Mucosa of stomach (tissue), 1 donor: ENCODE results near the gene DLEC1.
"Not testable (repeated sequence)": the region's sequence is repeated elsewhere in the genome, so short reads cannot be mapped to it uniquely, and the experiment has no call there.

ENCODE experiments used
- H3K27me3 ChIP-seq: one replicate; pipeline ENCODE4 v1.7.0; 2013; ENCODE audit warnings: mild to moderate bottlenecking, low read length; ENCODE audit not compliant: control insufficient read depth, insufficient read depth
- H3K36me3 ChIP-seq: one replicate; pipeline ENCODE4 v1.7.0; 2013; ENCODE audit warnings: low read length; ENCODE audit not compliant: control insufficient read depth, insufficient read depth
- H3K4me1 ChIP-seq: one replicate; pipeline ENCODE4 v1.7.0; 2013; ENCODE audit warnings: mild to moderate bottlenecking, low read length; ENCODE audit not compliant: control insufficient read depth, insufficient read depth
- H3K4me3 ChIP-seq: one replicate; pipeline ENCODE4 v1.7.0; 2013; ENCODE audit warnings: low read length
- H3K9ac ChIP-seq: one replicate; pipeline ENCODE4 v1.7.0; 2013; ENCODE audit warnings: mild to moderate bottlenecking, low read length, moderate library complexity
- H3K9me3 ChIP-seq: one replicate; pipeline ENCODE4 v1.7.0; 2013; ENCODE audit warnings: mild to moderate bottlenecking, low read length, moderate library complexity; ENCODE audit not compliant: control insufficient read depth
- donor health status: Pancreatic carcinoma.

The DLEC1 gene

DNA sequence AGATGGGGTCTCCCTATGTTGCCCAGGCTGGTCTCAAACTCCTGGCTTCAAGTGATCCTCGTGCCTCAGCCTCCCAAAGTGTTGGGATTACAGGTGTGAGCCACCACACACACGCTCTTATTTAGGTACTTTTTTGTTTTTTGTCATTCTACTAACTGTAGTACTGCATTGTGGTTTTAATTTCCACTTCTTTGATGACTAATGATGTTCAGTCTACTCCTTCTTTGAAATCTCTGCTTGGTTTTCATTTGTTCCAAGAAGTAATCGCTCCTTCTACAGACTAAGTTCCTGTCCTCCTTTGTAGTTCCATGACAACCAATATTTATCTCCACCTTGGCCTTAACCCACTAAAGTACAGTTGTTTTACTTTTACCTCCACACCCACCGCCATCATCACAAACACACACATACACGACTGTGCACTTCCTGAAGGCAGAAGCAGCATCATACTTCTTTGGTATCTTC, 529 bp upstream of the DLEC1 start:
- Histone ChIP-seq H3K4me3 (no peak overlapping the region), H3K9me3 (no peaks in the 10 kb centered on the region), H3K36me3 (no peaks in the 10 kb centered on the region), H3K4me1 (peaks cover 14% of the 10 kb centered on the region), H3K27me3 (no peaks in the 10 kb centered on the region), H3K9ac (no peak overlapping the region)

DNA sequence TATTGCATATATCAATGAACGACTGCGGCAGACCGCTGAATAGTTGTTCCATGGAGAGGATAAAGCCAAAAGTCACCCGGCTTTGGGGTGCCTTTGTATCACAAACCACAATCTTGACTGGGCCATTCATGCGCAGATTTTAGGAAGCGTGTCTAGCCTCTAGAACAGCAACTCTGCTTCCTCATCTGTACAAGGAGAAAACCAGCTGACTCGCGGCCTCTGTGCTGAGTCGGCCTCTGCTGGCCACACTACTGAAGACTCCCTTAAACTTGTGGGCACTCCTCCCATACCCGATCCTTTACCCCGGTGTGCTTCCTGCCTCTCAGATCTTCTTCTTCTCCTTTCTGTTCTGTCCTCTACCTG, 872 bp downstream of the DLEC1 start:
- Histone ChIP-seq H3K27me3 (no peaks in the 10 kb centered on the region), H3K4me3 (no peak overlapping the region), H3K4me1 (peaks cover 14% of the 10 kb centered on the region), H3K9me3 (no peaks in the 10 kb centered on the region), H3K9ac (no peak overlapping the region), H3K36me3 (no peaks in the 10 kb centered on the region)

DNA sequence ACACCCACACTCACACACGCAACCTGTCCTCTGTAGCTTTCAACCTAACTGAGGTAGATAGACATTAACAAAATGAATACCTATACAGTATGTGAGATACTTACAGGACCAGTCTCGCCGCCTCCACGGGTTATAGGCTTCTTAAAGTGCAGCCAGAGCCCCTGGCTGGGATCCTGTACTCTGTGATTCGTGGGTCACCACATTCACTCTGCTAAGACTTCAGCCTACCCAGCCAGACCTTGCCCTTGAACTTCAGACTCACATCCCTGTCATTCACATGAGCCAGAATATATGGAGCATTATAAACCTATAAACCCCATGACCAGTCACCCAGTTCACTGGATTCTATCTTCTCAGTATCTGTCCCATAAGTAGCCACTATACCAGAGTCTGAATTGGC, 1.4 kb downstream of the DLEC1 start:
- no peaks in the 10 kb centered on the region for H3K27me3 ChIP-seq
- no peak overlapping the region for H3K4me3 ChIP-seq
- no peaks in the 10 kb centered on the region for H3K36me3 ChIP-seq
- H3K4me1 ChIP-seq = peaks cover 14% of the 10 kb centered on the region
- no peak overlapping the region for H3K9ac ChIP-seq
- H3K9me3 ChIP-seq = no peaks in the 10 kb centered on the region

DNA sequence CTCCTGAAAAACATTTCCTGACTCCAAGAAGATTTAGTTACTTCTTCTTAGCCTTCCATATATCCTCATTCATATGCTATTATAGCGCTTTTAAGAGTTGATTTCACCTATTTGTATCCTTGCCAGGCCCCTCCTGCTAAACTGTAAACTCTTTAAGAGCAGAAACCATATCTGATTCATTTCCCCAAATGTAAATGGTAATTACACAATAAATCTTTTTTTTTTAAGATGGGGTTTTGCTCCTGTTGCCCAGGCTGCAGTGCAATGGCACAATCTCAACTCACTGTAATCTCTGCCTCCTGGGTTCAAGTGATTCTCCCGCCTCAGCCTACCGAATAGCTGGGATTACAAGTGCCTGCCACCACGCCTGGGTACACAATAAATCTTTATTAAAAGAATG, 4.5 kb downstream of the DLEC1 start:
- H3K36me3 ChIP-seq = no peaks in the 10 kb centered on the region
- no peak overlapping the region for H3K9ac ChIP-seq
- no peaks in the 10 kb centered on the region for H3K27me3 ChIP-seq
- H3K9me3 ChIP-seq = no peaks in the 10 kb centered on the region
- no peak overlapping the region for H3K4me3 ChIP-seq
- H3K4me1 ChIP-seq = peaks cover 14% of the 10 kb centered on the region

DNA sequence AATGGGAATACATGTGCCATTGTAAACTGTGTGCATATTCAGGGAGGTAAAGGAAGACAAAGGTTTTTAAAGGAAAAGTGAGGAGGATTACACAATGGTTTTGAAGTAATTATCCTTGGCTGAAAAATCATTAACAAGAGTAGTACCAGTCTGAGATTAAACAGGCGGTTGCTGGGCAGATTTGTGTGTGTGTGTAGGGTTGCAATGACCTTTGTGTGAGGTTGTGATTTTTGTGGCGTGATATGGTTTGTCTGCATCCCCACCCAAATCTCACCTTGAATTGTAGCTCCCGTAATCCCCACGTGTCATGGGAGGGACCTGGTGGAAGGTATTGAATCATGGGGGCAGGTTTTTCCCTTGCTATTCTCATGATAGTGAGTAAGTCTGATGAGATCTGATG, 7.0 kb downstream of the DLEC1 start:
- Histone ChIP-seq H3K36me3 (no peaks in the 10 kb centered on the region), H3K27me3 (no peaks in the 10 kb centered on the region), H3K4me3 (no peak overlapping the region), H3K9ac (no peak overlapping the region), H3K4me1 (no peaks in the 10 kb centered on the region), H3K9me3 (no peaks in the 10 kb centered on the region)

DNA sequence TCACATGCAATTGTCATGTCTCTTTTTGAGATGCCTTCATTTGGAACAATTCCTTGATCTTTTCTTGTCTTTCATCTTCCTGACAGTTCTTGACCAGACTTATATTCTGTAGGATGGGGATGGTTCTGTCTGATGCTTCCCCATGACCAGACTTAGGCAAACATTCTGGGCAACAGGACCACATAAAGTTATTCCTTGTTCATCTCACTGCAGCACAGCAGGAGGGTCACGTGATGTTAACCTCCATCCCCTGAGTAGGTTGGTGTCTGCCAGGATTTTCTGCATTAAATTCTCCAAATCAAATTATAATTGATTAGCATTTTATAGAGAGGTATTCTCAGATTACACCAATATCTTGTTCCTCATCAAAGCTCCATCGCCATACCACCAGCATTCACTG, 7.8 kb downstream of the DLEC1 start:
- Histone ChIP-seq H3K4me1 (no peaks in the 10 kb centered on the region), H3K27me3 (no peaks in the 10 kb centered on the region), H3K4me3 (no peak overlapping the region), H3K36me3 (no peaks in the 10 kb centered on the region), H3K9me3 (no peaks in the 10 kb centered on the region), H3K9ac (no peak overlapping the region)

DNA sequence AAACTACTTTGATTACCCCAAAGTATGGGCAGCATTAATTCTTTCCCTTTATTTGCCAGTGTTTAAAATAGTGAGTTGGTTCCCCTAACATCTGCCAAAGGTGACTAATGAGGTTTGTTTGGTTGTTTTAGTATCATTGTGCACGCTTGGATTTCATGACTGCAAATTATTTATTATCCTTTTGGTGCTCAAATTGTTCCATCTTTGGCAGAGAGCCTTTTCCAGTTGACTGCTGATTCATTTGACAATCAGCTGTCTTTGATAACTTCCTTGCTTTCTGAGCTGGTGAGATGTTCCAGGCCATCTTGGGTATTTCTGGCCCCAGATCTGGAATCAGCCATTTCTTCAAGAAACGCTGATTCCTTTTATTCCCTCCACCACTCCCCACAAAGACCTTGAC, 8.9 kb downstream of the DLEC1 start:
- Histone ChIP-seq H3K4me1 (no peaks in the 10 kb centered on the region), H3K4me3 (no peak overlapping the region), H3K36me3 (no peaks in the 10 kb centered on the region), H3K9me3 (no peaks in the 10 kb centered on the region), H3K9ac (no peak overlapping the region), H3K27me3 (no peaks in the 10 kb centered on the region)

DNA sequence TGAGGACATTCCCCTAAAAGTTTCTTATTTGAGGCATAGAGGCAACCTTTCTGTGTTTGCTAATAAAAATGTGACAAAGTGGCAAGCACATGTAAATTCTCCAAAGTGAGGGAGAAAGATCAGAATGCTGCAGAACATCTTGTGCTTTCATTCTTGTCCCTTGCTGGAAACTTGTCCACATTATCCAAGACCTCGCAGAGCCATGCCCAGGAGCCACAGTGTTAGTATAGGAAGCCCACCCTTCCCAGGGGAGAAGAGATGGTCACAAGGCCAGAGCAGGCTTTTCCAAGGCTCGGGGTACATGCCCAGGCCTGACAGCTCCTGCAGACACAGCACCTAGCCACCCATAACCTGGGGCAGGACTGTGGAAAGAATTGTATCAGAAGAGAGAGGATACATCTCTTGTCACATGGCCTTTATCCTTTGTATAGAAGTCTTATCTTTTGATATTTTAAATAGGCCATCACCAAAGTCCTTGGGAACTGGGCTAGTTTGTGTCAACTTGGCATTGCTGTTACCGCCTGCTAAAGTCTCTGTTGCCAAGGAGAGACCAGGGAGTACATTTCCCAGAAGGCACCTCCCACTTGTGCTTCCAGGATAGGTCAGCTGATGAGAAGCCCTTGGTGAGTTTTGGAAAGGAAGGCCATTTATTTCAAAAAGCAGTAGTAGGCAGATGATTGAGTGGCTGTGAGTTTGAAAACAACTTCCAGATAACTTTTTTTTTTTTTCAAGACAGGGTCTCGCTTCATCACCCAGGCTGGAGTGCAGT, 10.5 kb downstream of the DLEC1 start:
- H3K9me3 ChIP-seq = no peaks in the 10 kb centered on the region
- H3K27me3 ChIP-seq = no peaks in the 10 kb centered on the region
- no peaks in the 10 kb centered on the region for H3K36me3 ChIP-seq
- H3K9ac ChIP-seq = no peak overlapping the region
- no peaks in the 10 kb centered on the region for H3K4me1 ChIP-seq
- H3K4me3 ChIP-seq = no peak overlapping the region

DNA sequence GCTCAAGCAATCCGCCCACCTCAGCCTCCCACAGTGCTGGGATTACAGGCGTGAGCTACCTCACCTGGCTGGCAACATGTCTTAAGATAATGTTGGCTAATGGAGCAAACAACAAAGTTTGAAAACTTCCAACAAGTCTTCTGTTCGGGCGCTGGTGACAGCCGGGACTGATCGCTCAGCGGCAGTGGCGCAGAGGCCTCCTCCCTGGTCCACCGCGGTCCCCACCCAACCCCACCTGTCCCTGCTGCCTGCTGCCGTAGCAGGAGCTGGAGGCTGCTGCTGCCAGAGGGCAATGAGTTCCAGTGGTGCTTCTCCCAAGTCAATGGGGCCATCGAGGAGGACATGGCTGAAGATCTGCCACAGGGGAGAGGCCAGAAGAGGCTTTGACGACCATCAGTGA, 12.1 kb downstream of the DLEC1 start:
- Histone ChIP-seq H3K4me3 (no peak overlapping the region), H3K36me3 (no peaks in the 10 kb centered on the region), H3K27me3 (no peaks in the 10 kb centered on the region), H3K9ac (no peak overlapping the region), H3K4me1 (no peaks in the 10 kb centered on the region), H3K9me3 (no peaks in the 10 kb centered on the region)

DNA sequence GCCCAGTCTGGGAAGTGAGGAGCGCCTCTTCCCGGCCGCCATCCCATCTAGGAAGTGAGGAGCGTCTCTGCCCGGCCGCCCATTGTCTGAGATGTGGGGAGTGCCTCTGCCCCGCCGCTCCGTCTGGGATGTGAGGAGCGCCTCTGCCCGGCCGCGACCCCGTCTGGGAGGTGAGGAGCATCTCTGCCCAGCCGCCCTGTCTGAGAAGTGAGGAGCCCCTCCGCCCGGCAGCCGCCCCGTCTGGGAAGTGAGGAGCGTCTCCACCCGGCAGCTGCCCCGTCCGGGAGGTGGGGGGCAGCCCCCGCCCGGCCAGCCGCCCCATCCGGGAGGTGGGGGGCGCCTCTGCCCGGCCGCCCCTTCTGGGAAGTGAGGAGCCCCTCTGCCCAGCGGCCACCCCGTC, 14.3 kb downstream of the DLEC1 start:
- H3K9me3 ChIP-seq, H3K4me3 ChIP-seq, H3K4me1 ChIP-seq, H3K36me3 ChIP-seq, H3K27me3 ChIP-seq, H3K9ac ChIP-seq: not testable (repeated sequence)

DNA sequence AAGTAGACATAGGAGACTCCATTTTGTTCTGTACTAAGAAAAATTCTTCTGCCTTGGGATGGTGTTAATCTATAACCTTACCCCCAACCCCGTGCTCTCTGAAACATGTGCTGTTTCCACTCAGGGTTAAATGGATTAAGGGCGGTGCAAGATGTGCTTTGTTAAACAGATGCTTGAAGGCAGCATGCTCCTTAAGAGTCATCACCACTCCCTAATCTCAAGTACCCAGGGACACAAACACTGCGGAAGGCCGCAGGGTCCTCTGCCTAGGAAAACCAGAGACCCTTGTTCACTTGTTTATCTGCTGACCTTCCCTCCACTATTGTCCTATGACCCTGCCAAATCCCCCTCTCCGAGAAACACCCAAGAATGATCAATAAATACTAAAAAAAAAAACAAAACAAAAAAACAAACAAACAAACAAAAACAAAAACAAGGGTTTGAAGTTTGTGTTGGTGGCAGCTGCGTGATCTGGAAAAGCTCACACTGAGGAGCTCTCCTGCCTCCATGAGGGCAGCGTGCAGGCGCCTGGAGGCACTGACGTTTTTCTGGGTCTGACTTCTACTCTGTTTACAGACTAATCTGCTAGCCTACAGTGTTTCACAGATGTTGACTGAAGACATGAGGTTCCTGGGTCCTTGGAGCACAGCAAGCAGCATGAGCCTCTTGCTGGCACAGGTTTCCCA, 14.9 kb downstream of the DLEC1 start:
- H3K36me3 ChIP-seq, H3K4me1 ChIP-seq, H3K9ac ChIP-seq: not testable (repeated sequence)

DNA sequence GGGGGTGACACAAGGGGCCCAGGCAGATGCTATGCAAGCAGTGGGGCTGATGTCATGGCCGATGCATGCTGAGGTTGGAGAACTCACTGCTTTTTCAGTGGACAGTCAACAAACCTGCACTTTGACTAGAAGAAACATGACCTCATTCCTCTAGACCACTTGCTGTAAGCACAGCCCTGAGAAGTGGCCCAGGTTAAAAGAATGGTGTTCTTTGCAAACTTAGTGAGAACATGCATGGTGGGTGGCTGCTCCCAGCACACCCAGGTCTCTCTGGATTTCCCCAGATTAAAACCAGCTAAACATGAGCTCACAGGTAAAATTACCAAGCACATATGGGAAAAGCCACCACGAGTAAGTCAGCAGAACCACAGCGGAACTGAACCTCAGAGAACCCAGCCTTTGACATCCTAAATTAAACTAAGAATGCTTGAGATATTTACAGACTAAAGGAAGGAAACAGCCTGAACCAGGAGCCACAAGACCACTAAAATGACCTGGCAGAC, 15.5 kb downstream of the DLEC1 start:
- Histone ChIP-seq H3K27me3 (no peaks in the 10 kb centered on the region), H3K4me1 (no peaks in the 10 kb centered on the region), H3K9me3 (no peaks in the 10 kb centered on the region), H3K4me3 (no peak overlapping the region), H3K36me3 (no peaks in the 10 kb centered on the region), H3K9ac (no peak overlapping the region)

More for the DNA sequence above, 14.9 kb downstream of the DLEC1 start:
- H3K27me3 ChIP-seq, H3K9me3 ChIP-seq, H3K4me3 ChIP-seq: not testable (repeated sequence)
